Stimulated activated CD8-positive, alpha-beta memory T cell treated with anti-CD3 and anti-CD28 coated beads, Interleukin-15, amount 100 ng/mL, for 48 hours (primary cell): ENCODE results near the gene INF2.
"Not testable (repeated sequence)": the region's sequence is repeated elsewhere in the genome, so short reads cannot be mapped to it uniquely, and the experiment has no call there.

ENCODE experiments used
- DNase-seq, 2 donors: peaks; one replicate each; pipeline ENCODE4 v3.0.0-alpha.2; 2020; ENCODE audit warnings: low read depth in 2 of 2

Gene INF2

DNA sequence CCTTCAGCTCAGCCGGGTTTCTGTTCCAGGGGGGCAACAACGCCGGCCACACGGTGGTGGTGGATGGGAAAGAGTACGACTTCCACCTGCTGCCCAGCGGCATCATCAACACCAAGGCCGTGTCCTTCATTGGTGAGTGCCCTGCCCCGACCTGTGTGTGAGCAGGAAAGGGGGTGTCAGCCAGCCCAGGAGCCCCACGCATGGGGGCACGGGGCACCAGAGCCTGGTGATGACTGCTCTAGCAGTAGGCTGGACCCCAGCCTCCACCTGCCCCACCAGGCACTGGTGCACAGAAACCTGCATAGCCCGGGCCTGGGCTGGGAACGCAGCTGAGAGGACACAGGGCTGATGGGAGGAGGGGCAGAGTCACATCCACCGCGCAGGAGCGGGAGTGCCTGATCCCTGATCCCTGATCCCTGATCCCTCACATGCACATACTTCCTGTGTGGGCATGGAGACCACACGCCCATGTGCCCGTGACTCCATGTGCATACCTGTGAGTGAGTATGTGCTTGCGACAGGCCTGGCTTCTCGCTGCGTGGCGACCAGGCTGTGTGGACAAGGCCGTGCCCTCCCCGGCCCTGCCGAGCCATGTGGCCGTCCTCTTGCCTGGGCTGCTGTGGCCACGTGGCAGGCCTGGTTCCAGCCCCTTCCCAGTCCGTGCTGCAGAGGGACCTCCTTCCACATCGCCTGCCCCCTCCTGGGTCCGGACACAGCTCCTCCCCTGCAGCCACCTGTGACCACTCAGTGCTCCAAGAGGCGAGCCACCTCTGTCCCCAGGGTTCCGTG lies 45.8 kb downstream of the INF2 start:
- no peak for DNase-seq

- DNase-seq: no peak
These were observed 46.6 kb downstream of the INF2 start for GRCh38 chr14:104735830-104736642.

- no peak for DNase-seq
These were observed 49.1 kb downstream of the INF2 start for GRCh38 chr14:104738375-104739019.

DNA sequence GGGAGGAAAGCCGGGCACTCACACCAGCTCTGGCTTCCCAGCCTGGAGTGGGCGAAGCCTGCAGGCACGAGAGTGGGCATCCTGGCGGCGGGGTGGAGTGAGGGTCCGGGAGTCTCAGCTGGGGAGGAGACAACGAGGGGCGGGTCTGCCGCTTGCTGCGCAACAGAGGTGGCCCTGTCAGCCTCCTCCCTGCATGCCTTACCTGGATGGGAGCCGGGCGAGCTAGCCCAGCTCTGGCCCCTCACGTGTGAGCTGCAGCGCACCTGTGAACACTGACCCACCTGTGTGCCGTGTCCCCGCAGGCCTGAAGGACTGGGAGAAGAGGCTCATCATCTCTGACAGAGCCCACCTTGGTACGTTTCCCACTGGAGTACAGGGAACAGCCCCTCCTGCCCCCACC lies 49.6 kb downstream of the INF2 start:
- DNase-seq: no peak

DNA sequence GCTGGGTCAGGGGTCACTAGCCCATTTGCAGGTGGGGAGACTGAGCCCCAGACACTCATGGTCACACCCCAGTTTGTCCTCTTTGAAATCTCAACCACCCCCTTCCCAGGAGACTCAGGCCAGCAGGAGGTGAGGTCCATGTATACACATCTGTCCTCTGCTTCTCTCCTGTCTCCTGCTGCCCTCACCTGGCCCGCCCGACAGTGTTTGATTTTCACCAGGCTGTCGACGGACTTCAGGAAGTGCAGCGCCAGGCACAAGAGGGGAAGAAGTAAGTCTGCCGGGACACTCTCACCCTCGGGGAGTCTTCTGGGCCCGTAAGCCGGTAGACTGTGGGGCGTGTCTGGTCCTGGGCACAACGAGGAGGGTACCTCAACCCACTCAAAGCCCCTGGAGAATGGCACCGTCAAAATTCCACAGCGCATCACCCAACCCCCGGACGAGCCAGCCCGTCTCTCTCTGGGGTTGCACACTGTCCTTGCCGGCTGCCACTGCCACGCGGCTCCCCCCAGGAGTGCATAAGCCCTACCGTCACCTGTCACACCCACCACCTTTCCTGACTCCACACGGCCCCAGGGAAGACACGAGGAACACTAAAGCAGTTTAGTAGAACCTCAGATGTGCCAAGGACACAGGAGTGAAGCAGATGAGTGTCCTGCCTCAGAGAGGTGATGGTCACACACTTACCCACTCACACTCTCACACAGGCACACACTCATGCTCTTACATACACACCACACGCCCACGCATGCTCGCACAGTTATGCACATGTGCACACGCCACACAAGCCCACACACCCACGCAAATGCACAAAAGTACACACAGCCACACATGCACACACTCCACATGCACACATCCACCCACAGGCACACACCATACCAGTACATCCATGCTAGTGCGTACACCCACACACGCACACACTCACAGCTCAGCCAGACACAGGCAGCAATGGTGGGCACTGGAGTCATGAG lies 50.4 kb downstream of the INF2 start:
- DNase-seq: no peak

DNA sequence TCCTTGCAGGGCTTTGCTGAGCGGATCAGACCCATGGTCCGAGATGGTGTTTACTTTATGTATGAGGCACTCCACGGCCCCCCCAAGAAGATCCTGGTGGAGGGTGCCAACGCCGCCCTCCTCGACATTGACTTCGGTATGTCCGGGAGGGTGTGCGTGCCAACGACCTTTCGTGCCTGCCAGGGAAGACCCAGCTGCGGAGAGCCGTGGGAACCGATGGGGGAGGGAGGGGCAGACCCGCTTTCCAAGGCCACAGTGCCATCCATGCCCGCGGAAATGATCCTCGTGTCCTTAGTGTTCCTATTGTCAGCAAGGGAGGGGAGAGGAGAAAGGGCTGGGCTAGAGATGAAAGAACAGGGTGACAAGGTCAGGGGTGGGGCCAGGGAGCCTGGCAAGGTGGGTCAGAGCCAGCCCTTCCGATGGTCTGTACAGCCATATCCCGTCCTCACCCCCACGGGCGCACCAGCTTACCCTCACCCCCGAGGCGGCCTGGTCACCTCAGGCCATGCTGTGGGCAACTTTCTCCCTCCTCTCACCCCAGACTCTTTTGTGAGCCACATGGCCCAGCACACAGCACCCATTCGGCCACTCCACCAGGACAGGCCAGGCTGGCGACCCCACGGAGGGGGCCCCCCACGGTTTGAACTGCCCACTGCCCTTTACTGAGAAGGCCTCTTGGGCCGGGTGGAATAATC lies 51.8 kb downstream of the INF2 start:
- DNase-seq: no peak

GRCh38 chr14:104741803-104742251 lies 52.4 kb downstream of the INF2 start:
- no peak for DNase-seq

GRCh38 chr14:104742586-104743455 lies 53.4 kb downstream of the INF2 start:
- DNase-seq: no peak

DNA sequence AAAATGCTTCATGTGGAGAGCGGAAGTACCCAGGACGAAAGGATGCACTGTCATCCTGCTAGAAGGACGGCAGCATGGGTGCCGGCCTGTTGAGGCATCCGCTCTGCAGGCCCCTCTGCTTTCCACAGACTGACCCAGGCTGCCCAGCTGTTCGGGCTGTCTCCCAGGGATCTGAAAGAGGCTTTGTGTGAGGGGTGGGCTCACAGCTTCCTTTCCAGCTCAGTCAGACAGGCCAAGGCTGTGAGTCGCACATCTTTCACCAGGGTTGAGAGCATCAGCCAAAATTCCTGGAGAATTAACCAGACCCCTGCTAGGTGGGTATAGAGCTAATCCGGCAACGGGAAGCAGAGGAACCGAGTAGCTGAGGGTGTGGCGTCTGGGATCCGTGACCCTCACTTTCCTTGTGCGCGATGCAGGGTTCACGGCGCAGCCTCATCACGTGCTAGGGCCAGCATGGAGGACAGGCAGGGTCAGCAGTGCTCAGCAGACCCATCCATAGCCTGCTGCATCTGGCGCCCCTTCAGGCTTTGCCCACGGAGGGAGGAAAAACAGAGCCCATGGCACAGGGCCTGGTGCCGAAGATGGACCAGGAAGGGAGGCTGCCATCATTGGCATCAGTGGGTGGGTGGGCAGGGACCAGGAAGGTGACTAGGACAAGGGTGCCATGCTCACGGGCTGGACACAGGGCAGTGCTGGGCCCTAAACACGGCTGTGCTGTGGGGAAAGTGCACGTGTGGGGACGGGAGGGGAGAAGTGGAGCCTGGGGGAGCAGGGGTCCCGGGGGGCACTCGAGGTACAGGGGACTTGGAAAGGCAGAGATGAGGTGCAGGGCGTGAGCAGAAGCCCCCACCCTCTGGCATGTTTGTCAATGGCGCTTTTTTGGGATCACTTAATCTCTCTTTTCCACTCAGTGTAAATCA lies 54.3 kb downstream of the INF2 start:
- DNase-seq: no peak

GRCh38 chr14:104744484-104744883 lies 55.1 kb downstream of the INF2 start:
- no peak for DNase-seq

GRCh38 chr14:104745431-104745830 lies 56.0 kb downstream of the INF2 start:
- DNase-seq: no peak

- DNase-seq: peak; percentile 44 to 52
These were observed 56.7 kb downstream of the INF2 start for GRCh38 chr14:104746071-104746545.

DNA sequence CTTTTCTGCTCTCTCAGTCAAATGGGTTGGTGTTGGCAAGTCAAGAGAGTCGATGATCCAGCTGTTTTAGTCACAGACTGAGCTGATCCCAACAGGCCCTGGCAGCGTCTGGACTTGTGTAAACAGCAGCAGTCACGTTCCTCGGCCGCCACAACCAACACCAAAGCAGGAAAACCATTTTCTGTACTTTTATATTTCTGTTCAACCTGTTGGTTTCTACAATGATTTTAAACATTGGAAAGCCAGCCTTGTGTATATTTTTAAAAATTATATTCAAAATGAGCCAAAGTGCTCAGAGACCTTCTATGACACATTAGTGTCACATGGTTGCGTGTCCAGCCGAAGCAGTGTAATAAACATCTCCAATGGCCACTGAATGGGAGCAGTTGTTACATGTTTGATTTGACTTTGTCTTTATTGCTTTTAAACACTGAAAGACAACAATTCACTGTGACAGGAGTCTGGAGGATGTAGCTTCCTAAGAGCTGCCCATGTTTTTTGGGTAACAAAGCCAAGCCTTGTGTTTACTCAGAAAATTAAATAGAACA lies 57.6 kb downstream of the INF2 start:
- no peak for DNase-seq

DNA sequence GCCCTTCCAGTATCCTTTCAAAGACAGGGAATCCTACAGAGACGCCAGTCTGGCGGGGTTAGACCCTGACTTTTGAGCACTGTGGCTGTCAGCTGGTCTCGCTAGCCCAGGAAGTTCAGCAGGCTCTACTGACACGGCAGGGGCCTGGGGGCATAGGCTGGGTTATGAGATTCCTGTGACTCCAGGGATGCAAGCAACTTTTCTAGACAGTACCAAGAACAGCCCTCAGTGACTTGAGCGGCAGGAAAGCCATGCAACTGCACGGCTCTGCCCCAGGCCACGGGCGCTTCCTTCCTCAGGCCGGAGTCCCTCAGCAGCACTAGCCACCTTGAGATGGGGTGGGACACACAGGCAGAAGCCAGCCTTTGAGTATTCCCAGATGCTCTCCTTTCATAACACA lies 58.5 kb downstream of the INF2 start:
- DNase-seq: no peak

- no peak for DNase-seq
These were observed 59.8 kb downstream of the INF2 start for GRCh38 chr14:104749111-104749649.

DNA sequence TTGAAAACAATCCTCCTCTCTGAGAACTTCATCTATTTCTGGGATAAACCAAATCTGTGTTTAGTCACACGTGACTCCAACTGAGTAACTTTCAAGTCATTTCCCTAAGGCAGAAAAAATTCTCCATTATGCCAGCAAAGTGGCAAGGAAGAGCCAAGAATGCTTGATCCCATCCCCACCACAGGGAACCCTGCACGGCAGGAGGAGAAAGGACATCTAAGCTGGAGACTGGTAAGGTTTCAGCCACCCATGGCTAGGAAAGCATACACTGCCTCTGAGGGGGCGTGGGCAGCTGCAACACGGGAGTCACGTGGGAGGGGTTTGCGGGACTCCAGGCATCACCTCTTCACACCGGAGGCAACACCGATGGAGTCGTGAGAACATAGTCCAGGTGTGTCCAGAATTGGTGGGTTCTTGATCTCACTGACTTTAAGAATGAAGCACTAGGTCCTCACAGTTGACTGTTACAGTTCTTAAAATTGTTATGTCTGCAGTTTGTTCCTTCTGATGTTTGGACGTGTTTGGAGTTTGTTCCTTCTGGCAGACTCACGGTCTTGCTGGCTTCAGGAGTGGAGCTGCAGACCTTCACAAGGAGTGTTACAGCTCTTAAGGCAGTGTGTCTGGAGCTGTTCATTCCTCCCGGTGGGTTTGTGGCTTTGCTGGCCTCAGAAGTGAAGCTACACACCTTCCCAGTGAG lies 60.8 kb downstream of the INF2 start:
- DNase-seq: no peak

GRCh38 chr14:104750753-104751057 lies 61.3 kb downstream of the INF2 start:
- not testable (repeated sequence) for DNase-seq
